Stimulated activated CD4-positive, alpha-beta T cell treated with anti-CD3 and anti-CD28 coated beads, Interleukin-4, amount 100 ng/mL, for 48 hours (primary cell): ENCODE data around the gene FBXO38.
A peak's percentile ranks its signal among the peaks of the same experiment; 100 is the strongest.

Experiments used
- DNase-seq, 2 donors: peaks; one replicate each; pipeline ENCODE4 v3.0.0-alpha.2; 2020; ENCODE audit warnings: low read depth in 2 of 2

Gene FBXO38

DNA sequence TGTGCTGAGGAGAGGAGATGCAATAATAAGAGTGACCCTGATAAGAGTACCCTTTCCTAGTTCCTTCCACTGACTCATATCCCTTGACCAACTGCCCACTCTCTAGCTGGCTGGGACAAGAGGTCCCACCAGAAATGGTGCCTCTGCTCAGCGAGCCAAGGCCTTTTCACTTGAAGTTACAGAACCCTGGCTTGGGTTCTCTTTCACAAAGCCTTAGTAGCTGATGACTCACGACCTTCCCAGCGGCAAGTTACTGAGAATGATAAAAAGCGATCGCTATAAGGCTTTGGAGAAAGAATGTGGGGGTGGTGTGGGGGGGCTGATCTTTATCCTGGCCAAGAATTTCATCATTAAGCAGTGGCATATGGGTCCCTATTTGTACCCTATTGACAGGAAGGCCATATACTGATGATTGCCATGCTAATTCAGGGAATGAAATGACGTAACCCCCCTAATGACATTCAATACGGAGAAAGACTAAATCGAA lies 90.3 kb downstream of the FBXO38 start:
- no peak for DNase-seq

DNA sequence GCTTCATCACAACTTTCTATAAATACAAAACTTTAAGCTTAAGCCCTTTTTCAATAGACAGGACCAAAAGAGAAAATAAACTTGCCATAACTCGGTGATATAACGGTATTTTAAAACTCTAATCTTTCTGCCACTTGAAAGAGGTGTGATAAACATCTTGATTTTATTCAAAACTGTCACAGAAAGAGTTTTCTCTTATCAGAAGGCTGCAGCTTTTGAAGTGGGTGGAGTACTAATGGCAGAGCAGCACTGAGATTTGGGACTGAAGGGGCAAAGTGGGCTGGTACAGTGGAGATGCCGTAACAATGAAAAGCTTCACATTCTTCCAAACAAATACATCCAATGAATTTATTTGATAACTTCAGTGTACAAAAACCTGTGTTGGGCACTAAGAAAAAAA lies 92.5 kb downstream of the FBXO38 start:
- DNase-seq = no peak

DNA sequence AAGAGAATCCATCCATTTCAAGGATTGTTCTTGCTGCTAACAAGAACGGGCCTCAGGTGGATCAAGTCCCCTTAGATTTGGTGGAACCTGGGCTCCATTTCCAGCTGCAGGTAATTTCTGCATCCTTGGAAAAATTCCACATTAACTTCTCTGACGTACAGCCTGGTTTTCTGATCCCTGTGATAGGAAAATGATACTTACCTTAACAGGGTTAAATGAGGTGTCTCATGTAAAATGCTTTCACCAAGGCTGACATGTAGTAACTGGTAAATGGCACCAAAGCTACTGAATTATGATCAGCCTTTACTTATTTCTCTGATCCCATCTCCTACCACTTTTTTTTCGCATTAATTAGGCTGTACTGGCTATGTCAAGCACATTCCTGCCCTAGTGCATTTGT lies 93.7 kb downstream of the FBXO38 start:
- no peak for DNase-seq

DNA sequence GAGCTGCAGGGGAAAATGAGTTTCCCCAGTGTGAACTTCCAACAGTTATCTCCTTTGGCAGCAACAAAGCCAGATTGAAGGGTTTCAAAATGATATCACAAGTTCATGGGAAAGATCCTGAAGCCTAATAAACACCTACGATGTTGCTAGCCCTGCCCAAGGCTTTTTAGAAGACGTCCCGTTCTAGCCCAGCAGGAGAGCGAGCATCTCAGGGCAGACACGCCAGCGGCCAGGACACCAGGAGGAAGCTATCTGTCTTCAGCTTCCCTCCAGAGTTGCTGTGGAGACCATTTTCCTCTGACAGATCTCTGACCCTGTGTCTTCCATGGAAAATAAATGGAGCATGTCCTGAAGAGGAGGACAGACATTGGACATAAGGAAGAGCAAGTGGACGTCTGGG lies 98.4 kb downstream of the FBXO38 start:
- DNase-seq = no peak

GRCh38 chr5:148482697-148483462 lies 99.1 kb downstream of the FBXO38 start:
- DNase-seq = peak; percentile 52 to 63

DNA sequence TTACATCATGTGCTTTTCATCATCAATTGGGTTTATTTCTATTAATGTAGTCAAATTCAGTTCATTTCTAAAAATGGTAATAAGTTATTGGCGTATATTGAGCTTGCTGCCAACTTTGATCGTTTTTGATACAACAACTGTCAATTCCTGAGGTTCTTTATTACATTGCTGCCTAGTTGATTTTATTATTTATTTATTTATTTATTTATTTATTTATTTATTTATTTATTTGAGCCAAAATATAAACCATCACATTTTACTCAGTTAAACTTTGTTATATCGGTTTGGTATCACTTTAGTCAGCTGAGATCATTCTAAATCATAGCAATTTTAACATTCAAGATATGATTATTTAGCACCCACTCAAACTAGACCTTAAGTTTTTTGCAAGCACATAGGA lies 100.0 kb downstream of the FBXO38 start:
- no peak for DNase-seq

- DNase-seq = no peak
These were observed 100.9 kb downstream of the FBXO38 start for GRCh38 chr5:148484651-148485050.

- no peak for DNase-seq
These were observed 102.7 kb downstream of the FBXO38 start for GRCh38 chr5:148486456-148486855.

DNA sequence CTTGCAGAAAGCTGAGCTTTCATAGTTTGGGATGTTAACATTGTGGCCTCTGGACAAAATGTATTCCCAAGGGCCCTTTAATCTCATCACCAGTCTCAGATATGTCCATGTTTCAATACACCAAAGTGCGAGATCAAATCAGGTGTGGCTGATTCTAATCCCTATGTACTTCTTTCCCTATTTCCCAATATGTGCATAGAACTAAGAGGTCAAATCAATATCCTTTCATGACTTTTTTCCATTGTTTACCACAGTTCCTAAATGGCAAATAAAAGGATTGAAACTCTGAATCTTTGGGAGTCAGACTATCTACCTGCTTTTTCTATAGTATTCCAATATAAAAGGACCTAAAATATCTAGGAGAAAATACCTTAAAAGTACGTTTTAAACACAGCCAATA lies 105.0 kb downstream of the FBXO38 start:
- no peak for DNase-seq

GRCh38 chr5:148491015-148491792 lies 107.4 kb downstream of the FBXO38 start:
- no peak for DNase-seq

DNA sequence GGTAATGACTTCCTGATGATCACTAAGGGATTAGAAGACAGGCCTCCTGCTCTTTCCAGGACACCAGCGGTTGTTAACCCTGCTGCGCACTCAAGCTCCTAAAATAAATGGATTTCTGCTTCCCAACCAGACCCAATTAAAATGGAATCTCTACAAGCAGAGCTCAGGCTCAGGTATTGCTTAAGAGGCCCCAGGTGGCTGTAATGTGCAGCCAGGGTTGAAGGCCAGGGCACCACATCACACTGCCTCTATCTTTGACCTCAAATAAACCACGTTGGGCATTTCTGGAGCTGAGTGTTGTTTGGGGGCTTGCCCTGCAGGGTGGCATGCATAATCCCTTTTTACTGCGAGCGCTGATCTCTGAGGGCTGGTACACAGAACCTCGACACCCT lies 108.0 kb downstream of the FBXO38 start:
- DNase-seq = no peak

DNA sequence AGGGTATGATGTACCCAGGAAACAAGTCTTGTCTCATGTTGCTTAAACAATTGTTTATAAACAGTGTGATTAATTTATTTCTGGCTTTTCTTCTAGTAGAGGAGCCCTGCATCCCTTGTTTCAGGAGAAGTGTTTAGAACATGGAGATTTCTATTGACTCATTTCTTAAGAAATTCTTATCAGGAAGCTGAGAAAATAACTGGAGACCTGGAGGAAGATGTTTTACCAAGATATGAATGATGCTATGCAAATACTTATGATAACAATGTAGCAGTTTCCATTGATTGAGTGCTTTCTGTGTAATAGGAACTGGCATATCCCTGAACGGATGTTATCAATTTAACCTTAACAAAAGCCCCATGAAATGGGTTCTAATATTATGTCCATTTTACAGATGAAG lies 108.6 kb downstream of the FBXO38 start:
- DNase-seq = no peak
